Measurements from ENCODE around the gene AK4. TPM values are rescaled to one million over a fixed set of nuclear protein-coding genes. Genes with fewer than 3 reads are reported as not detected.
"Not testable (repeated sequence)": the region's sequence is repeated elsewhere in the genome, so short reads cannot be mapped to it uniquely, and the experiment has no call there.

AK4 gene
- total and polyA plus RNA-seq, 9 donors = 5.0 to 14.1 (median 7.6) TPM

- Histone ChIP-seq H3K36me3 (ENCODE audit: control insufficient read depth, insufficient read depth, low read length) (peaks cover 2% of the 10 kb centered on the region), H3K27me3 (ENCODE audit: control insufficient read depth, insufficient read depth, low read length) (no peaks in the 10 kb centered on the region), H3K4me1 (ENCODE audit: control insufficient read depth, insufficient read depth, low read length) (no peaks in the 10 kb centered on the region), H3K4me3 (ENCODE audit: low read length) (no peak overlapping the region), H3K9me3 (replicated peaks; ENCODE audit: control insufficient read depth, low read depth, low read length) (no peaks in the 10 kb centered on the region), H3K27ac (ENCODE audit: low read length) (no peak overlapping the region)
- no peak for DNase-seq
- 80% methylated on average over 3 of the region's 5 CpGs for WGBS (ENCODE audit: insufficient coverage)
Observed at GRCh38 chr1:65229754-65230339, 81.8 kb downstream of the AK4 start.

- WGBS (ENCODE audit: insufficient coverage) = no CpG with 5 or more reads among the region's 1 CpG
- Histone ChIP-seq H3K27me3 (ENCODE audit: control insufficient read depth, insufficient read depth, low read length) (no peaks in the 10 kb centered on the region), H3K36me3 (ENCODE audit: control insufficient read depth, insufficient read depth, low read length) (peaks cover 2% of the 10 kb centered on the region), H3K4me1 (ENCODE audit: control insufficient read depth, insufficient read depth, low read length) (no peaks in the 10 kb centered on the region), H3K9me3 (replicated peaks; ENCODE audit: control insufficient read depth, low read depth, low read length) (no peaks in the 10 kb centered on the region), H3K27ac (ENCODE audit: low read length) (no peak overlapping the region), H3K4me3 (ENCODE audit: low read length) (no peak overlapping the region)
- no peak for DNase-seq
Observed at GRCh38 chr1:65230731-65231481, 82.9 kb downstream of the AK4 start.

GRCh38 chr1:65231718-65232330, 83.8 kb downstream of the AK4 start:
- no peak for DNase-seq
- Histone ChIP-seq H3K4me1 (ENCODE audit: control insufficient read depth, insufficient read depth, low read length) (no peaks in the 10 kb centered on the region), H3K27me3 (ENCODE audit: control insufficient read depth, insufficient read depth, low read length) (no peaks in the 10 kb centered on the region), H3K9me3 (replicated peaks; ENCODE audit: control insufficient read depth, low read depth, low read length) (peaks cover under 1% of the 10 kb centered on the region), H3K4me3 (ENCODE audit: low read length) (no peak overlapping the region), H3K36me3 (ENCODE audit: control insufficient read depth, insufficient read depth, low read length) (peaks cover 2% of the 10 kb centered on the region), H3K27ac (ENCODE audit: low read length) (no peak overlapping the region)
- WGBS (ENCODE audit: insufficient coverage) = 80% methylated on average over 1 of the region's 4 CpGs

- DNase-seq = peak; percentile 6
- peaks cover 2% of the 10 kb centered on the region for H3K36me3 ChIP-seq (ENCODE audit: control insufficient read depth, insufficient read depth, low read length)
- H3K27me3 ChIP-seq (ENCODE audit: control insufficient read depth, insufficient read depth, low read length) = no peaks in the 10 kb centered on the region
- H3K27ac ChIP-seq (ENCODE audit: low read length) = no peak overlapping the region
- no peak overlapping the region for H3K4me3 ChIP-seq (ENCODE audit: low read length)
- peaks cover 5% of the 10 kb centered on the region for H3K9me3 ChIP-seq (replicated peaks; ENCODE audit: control insufficient read depth, low read depth, low read length)
- WGBS (ENCODE audit: insufficient coverage) = no CpG with 5 or more reads among the region's 4 CpGs
- H3K4me1 ChIP-seq (ENCODE audit: control insufficient read depth, insufficient read depth, low read length) = no peaks in the 10 kb centered on the region
Observed at GRCh38 chr1:65232461-65232990, 84.5 kb downstream of the AK4 start.

GRCh38 chr1:65233782-65234181, 85.8 kb downstream of the AK4 start:
- Histone ChIP-seq H3K9me3 (replicated peaks; ENCODE audit: control insufficient read depth, low read depth, low read length) (peaks cover 5% of the 10 kb centered on the region), H3K4me1 (ENCODE audit: control insufficient read depth, insufficient read depth, low read length) (no peaks in the 10 kb centered on the region), H3K36me3 (ENCODE audit: control insufficient read depth, insufficient read depth, low read length) (peaks cover 2% of the 10 kb centered on the region), H3K27ac (ENCODE audit: low read length) (no peak overlapping the region), H3K4me3 (ENCODE audit: low read length) (no peak overlapping the region), H3K27me3 (ENCODE audit: control insufficient read depth, insufficient read depth, low read length) (no peaks in the 10 kb centered on the region)
- DNase-seq = no peak
- WGBS (ENCODE audit: insufficient coverage) = 87% methylated on average over 2 of the region's 2 CpGs

GRCh38 chr1:65235867-65236805, 88.1 kb downstream of the AK4 start:
- peaks cover 5% of the 10 kb centered on the region for H3K9me3 ChIP-seq (replicated peaks; ENCODE audit: control insufficient read depth, low read depth, low read length)
- H3K4me1 ChIP-seq (ENCODE audit: control insufficient read depth, insufficient read depth, low read length) = no peaks in the 10 kb centered on the region
- no CpG with 5 or more reads among the region's 3 CpGs for WGBS (ENCODE audit: insufficient coverage)
- no peaks in the 10 kb centered on the region for H3K27me3 ChIP-seq (ENCODE audit: control insufficient read depth, insufficient read depth, low read length)
- no peak overlapping the region for H3K4me3 ChIP-seq (ENCODE audit: low read length)
- no peak for DNase-seq
- H3K36me3 ChIP-seq (ENCODE audit: control insufficient read depth, insufficient read depth, low read length) = no peaks in the 10 kb centered on the region
- no peak overlapping the region for H3K27ac ChIP-seq (ENCODE audit: low read length)

- H3K9me3 ChIP-seq (replicated peaks; ENCODE audit: control insufficient read depth, low read depth, low read length); H3K4me1 ChIP-seq (ENCODE audit: control insufficient read depth, insufficient read depth, low read length); H3K27me3 ChIP-seq (ENCODE audit: control insufficient read depth, insufficient read depth, low read length); H3K27ac ChIP-seq (ENCODE audit: low read length); DNase-seq; H3K4me3 ChIP-seq (ENCODE audit: low read length); H3K36me3 ChIP-seq (ENCODE audit: control insufficient read depth, insufficient read depth, low read length): not testable (repeated sequence)
- WGBS (ENCODE audit: insufficient coverage) = no CpG with 5 or more reads among the region's 1 CpG
Observed at GRCh38 chr1:65237088-65237487, 89.1 kb downstream of the AK4 start.

- WGBS (ENCODE audit: insufficient coverage) = no CpG with 5 or more reads among the region's 4 CpGs
- Histone ChIP-seq H3K4me1 (ENCODE audit: control insufficient read depth, insufficient read depth, low read length) (no peaks in the 10 kb centered on the region), H3K27ac (ENCODE audit: low read length) (no peak overlapping the region), H3K27me3 (ENCODE audit: control insufficient read depth, insufficient read depth, low read length) (no peaks in the 10 kb centered on the region), H3K9me3 (replicated peaks; ENCODE audit: control insufficient read depth, low read depth, low read length) (peaks cover 5% of the 10 kb centered on the region), H3K4me3 (ENCODE audit: low read length) (no peak overlapping the region), H3K36me3 (ENCODE audit: control insufficient read depth, insufficient read depth, low read length) (no peaks in the 10 kb centered on the region)
- DNase-seq = no peak
Observed at GRCh38 chr1:65237503-65237902, 89.5 kb downstream of the AK4 start.

- no CpG with 5 or more reads among the region's 6 CpGs for WGBS (ENCODE audit: insufficient coverage)
- Histone ChIP-seq H3K4me1 (ENCODE audit: control insufficient read depth, insufficient read depth, low read length) (no peaks in the 10 kb centered on the region), H3K27me3 (ENCODE audit: control insufficient read depth, insufficient read depth, low read length) (no peaks in the 10 kb centered on the region), H3K4me3 (ENCODE audit: low read length) (no peak overlapping the region), H3K27ac (ENCODE audit: low read length) (no peak overlapping the region), H3K36me3 (ENCODE audit: control insufficient read depth, insufficient read depth, low read length) (no peaks in the 10 kb centered on the region), H3K9me3 (replicated peaks; ENCODE audit: control insufficient read depth, low read depth, low read length) (peaks cover 5% of the 10 kb centered on the region)
- no peak for DNase-seq
Observed at GRCh38 chr1:65238010-65238409, 90.0 kb downstream of the AK4 start.
